Stimulated activated CD8-positive, alpha-beta memory T cell treated with anti-CD3 and anti-CD28 coated beads, Interleukin-15, amount 100 ng/mL, for 1 hour (primary cell): ENCODE results near the gene CCDC117.
"Not testable (repeated sequence)": the region's sequence is repeated elsewhere in the genome, so short reads cannot be mapped to it uniquely, and the experiment has no call there.

Experiments
- DNase-seq: peaks from one replicate; pipeline ENCODE4 v3.0.0-alpha.2; 2020; ENCODE audit warnings: low read depth

Gene CCDC117

DNA sequence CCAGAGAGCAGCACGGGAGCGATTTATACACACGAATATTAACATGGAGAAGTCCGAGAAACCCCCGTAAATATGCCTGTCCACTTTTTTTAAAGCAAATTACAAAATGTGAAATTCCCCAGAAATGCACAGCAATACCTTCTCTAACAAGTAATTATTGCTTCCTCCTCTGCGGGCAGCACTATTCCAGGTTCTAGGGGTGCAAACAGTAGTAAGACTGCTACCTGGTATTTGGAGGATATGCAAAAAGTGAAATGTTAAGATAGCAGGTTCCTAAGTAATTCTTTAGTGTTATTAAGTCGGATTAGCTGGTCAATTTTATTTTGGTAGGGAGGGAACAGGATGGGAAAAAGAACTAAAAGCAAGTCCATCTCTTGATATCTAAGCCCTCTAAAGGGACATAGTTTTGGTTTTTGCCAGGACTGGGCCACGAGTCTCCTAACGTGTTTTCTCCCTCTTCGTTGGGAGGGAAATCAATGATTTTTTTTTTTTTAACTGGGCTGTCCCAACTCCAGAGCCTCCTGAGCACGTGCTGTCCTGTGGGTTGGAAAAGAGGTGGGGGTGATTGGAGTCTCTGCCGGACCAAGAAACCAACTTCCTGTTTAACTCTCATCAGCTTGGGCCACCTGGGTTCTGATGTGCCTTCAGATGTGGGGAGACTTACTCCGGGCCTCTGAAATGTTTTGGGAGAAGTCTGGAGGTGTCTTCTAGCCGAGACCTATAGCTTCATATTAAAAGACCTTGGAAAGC, 29.5 kb downstream of the CCDC117 start:
- no peak for DNase-seq

DNA sequence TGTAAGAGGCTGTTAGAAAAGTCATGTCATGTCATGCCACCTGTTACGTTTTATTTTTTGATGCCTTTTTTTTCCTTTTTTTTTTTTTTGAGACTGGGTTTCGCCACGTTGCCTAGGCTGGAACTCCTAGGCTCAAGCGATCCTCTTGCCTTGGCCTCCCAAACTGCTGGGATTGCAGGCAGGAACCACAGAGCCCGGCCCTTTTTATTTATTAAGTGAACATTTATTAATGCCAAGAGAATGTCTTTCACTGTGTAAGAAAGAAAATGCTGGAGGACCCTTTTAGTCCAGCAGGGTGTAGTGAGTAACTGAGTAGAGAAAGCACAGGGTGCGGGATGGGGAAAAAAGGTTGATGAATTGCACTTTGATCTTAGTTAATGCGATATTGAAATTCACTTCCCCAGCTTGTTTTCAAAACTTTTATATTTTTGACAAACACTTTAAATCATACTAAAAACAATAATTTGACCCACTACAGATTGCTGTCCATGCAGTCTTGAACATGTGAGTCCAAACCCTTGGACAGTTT, 30.2 kb downstream of the CCDC117 start:
- DNase-seq = no peak

DNA sequence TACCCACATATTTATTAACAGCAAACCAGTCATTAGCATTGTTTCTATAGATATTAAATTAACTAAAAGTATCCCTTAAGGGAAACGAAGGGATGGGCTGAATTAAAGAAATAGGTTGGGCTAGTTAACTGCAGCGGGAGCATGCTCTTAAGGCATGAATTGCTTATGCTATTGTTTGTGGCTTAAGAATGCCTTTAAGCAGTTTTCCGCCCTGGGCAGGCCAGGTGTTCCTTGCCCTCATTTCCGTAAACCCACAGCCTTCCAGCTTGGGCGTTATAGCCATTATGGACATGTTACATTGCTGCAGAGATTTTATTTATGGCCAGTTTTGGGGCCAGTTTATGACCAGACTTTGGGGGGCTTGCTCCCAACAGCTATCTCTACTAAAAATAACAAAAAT, 32.9 kb downstream of the CCDC117 start:
- not testable (repeated sequence) for DNase-seq

DNA sequence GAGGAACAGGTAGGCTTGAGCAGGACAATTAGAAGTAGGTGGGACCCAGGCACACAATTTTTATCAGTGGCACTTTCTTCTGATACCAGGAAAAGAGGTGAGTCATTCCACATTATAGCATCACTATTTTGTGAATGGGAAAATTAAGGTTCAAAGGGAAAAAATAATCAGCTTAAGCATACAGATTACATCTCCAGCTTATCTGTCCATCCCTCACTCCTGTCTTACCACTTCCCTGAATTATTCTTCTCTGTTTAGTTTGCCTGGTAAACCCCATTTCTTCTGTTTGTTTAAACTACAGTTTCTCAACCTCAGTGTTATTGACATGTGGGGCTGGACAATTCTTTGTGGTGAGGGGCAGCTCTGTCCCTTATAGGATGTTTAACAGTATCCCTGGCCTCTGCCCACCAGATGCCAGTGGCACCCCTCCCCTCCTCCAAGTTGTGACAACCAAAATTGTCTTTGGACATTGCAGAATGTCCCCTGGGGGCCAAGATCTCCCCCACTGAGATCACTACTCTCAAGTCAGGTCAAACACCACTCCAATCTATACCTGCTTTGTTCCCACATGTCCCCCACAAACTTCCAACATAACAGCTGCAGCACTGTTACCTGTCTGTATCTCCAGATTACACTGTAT, 36.3 kb downstream of the CCDC117 start:
- DNase-seq = no peak

DNA sequence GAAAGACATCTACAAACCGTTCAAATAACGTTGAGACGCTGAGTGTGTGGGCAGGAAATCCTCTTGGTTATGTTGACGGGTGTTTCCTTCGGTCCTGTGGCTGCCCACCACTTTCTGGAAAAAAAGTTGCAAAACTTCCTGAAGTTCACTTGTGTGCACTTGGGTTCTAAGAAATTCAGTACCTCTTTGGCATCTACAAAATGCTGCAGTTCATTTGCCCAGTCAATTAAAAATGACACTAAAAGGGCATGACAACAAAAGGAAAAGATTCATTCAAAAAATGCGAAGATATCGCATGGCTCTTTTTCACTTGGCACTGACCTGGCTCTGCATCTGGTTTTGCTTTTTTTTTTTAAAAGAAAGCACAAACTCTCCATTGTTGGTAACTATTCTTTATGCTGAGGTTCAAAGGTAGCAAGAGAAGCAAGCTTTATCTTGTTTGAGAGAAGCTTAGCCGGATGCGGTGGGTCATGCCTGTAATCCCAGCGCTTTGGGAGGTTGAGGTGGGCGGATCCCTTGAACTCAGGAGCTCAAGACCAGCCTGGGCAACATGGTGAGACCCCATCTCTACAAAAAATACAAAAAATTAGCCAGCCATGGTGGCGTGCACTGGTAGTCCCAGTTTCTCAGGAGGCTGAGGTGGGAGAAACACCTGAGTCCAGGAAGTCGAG, 38.5 kb downstream of the CCDC117 start:
- DNase-seq = no peak

DNA sequence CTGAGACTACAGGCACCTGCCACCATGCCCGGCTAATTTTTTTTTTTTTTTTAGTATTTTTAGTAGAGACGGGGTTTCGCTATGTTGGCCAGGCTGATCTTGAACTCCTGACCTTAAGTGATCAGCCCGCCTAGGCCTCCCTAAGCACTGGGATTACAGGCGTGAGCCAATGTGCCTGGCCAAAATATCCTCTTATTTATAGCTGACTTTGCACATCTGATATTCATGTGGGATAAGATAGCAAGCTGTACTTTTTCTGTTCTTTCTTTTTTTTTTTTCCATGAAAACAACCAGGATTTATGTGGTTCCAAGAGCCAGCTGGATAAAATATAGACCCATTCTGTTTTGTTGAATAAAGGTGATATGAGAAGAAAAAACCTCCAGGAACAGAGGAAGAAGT, 40.0 kb downstream of the CCDC117 start:
- DNase-seq = no peak

DNA sequence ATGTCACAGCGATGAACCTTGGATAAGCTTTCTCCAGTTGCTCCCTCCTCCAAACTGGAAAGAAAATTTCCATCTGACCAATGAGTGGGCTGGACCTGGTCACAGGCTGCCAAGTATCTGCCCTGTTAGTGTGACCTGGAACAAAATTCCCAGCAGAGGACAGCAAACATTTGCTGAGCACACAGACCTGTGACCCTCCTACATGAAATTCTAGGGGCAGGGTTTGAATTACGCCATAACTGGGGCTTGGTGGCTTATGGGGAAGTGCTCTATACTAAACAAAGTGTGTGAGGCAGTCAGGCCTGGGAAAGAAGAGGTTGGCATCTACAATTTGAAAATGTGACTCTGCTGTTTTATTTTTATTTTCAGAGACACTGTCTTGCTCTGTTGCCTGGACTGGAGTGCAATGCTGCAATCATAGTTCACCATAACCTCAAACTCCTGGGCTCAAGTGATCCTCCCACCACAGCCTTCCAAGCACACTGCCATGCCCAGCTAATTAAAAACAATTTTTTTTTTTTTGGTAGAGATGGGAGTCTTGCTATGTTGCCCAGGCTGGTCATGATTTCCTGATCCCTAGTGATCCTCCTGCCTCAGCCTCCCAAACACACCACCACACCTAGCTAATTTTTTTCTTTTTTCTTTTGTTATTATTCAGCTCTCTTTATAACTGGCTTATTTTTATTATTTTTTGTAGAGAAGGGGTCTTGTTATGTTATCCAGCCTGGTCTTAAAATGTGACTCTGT, 41.5 kb downstream of the CCDC117 start:
- DNase-seq = no peak

DNA sequence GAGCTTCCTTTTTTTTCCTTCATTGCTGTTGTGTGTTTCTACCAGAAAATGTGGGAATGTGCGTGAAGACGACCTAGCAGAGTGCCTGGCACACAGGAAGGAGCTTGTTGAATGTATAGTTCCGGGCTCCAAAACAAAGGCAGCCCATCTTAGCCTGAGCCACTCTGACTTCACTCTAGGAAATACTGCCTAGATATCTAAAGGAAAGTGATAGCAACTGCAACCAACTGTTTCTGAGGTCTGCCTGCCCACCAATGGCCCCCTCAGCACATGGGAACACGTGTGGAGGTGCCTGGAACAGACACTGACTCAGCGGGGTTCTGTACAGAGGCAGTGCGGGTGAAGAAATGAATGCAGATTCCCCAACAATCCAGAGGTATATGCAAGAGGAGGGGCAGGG, 42.6 kb downstream of the CCDC117 start:
- DNase-seq = no peak

DNA sequence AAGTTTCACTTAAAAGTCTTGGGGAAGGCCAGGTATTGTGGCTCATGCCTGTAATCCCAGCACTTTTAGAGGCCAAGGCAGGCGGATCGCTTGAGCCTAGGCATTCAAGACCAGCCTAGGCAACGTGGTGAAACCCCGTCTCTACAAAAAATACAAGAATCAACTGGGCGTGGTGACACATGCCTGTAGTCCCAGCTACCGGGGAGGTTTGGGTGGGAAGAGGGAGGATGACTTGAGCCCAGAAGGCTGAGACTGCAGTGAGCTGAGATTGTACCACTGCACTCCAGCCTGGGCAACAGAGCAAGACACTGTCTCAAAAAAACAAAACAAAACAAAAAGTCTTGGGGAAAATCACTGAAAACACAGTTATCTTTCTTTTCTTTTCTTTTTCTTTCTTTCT, 43.2 kb downstream of the CCDC117 start:
- DNase-seq = no peak

DNA sequence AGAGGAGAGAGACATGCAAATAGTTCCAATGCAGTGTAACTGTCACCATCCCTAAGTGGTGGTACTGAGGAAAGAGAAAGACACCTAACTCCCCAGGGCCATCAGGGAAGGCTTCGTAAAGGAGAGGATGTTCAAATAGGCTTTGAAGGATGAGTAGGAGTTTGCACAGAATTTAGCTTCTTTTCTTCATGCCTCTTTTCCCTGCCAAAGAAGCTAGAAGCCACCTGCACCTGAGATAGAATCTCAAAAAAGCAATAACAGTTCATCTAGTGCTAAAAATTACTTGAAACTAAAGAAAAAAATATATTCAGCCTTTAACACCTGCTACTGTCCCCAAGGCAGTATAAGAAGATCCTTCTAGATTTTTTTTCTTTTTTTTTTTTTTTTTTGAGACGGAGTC, 44.6 kb downstream of the CCDC117 start:
- no peak for DNase-seq

DNA sequence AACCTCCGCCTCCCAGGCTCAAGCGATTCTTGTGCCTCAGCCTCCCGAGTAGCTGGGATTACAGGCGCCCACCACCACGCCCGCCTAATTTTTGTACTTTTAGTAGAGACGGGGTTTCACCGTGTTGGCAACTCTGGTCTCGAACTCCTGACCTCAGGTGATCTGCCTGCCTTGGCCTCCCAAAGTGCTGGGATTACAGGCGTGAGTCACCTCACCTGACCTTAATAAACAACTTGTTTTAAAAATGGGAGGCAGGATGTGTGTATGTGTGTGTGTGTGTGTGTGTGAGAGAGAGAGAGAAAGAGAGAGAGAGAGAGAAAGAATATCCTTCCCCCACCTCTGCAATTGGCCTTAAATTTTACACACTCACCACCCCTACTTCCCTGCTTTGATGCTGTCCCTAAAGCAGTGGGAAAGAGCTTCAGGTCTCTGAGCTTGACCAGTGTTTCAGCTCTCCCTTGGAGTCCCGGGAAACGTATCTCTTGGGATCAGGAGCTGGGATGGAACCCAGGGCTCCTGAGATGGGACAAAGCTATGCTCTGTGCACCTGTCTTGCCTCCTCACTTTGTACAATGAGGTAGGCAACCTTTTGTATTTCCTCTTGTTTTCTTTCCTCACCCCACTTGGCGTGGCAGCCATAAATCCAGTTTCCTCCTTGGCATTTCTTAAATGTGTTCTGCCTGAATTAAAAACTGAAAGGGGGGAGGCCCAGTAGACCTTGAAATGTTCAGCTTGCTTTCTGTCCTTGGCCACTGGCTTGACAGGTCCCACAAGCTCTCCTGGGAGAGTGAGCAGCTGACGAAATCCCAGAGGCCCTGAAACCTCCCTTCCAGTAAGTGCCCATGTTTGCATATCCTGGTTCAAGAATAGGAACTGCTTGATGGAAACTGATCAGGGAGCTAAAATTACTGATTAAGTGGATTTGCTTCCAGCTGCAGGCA, 45.7 kb downstream of the CCDC117 start:
- no peak for DNase-seq

DNA sequence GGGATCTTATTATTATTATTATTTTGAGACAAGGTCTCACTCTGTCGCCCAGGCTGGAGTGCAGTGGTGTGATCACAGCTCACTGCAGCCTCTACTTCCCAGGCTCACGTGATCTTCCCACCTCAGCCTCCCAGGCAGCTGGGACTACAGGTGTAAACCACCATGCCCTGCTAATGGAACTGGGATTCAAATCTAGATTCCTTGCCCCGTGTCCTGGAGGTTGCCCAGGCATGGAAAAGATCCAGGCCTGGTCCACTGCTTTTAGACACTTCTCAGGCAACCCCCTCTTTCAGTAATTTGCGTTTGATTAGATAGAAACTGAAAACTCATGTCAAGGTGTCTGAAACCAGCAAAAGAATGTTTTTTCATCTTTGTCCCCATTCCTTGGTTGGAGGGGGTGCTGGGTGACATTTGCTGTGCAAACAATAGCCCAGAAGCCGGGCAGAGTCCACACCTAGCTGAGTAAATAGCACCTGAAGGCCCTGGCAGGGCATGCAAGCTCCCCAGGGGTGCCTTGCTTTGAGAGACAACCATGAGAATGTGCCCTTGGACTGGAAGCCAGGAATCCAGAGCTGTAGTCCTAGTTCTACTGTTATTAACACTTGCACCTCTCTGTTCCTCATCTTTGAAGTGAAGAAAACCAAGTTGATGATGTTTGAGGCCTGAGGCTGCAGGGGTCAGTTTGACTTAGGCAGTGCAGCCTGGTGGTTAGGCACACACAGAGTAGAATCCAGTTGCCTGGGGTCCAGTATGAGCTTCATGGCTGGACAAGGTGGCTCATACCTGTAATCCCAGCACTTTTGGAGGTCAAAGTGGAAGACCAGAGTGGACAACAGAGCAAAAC, 47.0 kb downstream of the CCDC117 start:
- DNase-seq = no peak

DNA sequence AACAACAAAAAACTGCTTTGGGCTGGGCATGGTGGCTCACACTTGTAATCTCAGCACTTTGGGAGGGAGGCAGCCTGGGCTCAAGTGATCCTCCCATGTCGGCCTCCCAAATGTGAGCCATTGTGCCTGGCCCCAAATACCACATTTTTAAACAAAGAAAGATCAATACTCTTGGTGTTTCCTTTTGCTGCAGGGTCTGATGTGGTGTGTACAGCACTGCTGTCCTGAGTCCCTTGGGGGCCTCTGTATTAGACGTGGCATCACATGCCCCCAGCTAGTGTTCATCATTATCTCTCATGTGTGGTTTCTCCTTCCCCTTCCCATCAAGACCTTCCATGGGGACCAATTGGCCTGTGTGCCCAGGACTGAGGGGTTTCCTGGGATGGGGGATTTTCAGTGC, 48.4 kb downstream of the CCDC117 start:
- DNase-seq = no peak

DNA sequence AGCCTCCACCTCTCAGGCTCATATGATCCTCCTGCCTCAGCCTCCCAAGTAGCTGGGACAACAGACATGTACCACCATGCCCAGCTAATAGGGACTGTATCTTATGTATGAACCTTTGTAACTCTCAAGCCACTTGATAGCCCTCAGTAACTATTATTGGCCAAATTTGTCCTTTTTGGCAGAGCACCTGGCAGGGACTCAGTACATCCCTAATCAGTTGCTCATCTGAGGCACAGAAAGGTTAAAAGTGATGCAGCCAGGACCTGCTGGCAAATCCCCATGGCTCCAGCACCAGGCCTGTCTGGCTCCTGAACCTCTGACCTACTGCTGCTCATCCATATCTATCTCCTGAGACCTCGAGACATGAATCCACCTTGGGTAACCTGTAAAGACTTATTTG, 49.0 kb downstream of the CCDC117 start:
- no peak for DNase-seq

DNA sequence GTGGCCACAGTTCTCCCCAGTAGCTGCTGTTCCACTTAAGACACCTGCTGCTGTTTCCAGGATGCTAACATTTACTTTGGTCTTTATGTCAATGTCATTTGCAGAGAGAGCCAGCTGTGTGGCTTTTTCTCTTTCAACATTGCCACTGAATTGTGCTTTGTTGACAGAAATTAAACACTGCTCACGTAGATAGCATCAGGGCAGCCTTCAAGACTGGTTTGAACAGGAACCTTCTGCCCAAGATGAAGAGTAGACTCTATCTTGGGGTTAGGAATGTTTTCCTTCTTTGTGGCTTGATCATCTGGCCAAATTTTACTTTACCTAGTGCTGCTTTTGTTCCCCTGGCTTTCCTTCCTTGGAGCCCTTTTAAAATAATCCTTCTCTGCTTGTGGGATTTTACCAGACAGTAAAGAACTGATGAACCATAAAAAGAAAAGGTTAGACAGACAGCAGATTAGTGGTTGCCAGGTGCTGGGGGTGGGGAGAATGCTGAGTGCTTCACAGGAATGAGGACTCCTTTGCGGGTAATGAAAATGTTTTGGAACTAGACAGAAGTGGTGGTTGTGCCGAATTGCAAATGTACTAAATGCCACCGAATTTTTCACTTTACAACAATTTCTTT, 50.5 kb downstream of the CCDC117 start:
- no peak for DNase-seq

DNA sequence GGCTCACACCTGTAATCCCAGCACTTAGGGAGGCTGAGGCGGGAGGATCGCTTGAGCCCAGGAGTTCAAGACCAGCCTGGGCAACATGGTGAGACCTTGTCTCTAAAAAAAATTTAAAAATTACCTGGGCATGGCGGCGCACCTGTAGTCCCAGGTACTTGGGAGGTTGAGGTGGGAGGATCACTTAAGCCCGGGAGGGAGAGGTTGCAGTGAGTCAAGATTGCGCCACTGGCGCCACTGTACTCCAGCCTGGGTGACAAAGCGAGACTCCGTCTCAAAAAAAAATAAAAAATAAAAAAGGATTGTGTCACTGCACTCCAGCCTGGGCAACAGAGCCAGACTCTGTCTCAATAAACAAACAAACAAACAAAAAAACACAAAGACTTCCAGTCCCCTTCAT, 52.0 kb downstream of the CCDC117 start:
- not testable (repeated sequence) for DNase-seq

DNA sequence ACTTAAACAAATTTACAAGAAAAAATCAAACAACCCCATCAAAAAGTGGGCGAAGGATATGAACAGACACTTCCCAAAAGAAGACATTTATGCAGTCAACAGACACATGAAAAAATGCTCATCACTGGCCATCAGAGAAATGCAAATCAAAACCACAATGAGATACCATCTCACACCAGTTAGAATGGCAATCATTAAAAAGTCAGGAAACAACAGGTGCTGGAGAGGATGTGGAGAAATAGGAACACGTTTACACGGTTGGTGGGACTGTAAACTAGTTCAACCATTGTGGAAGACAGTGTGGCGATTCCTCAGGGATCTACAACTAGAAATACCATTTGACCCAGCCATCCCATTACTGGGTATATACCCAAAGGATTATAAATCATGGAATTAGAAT, 53.9 kb downstream of the CCDC117 start:
- DNase-seq = not testable (repeated sequence)

DNA sequence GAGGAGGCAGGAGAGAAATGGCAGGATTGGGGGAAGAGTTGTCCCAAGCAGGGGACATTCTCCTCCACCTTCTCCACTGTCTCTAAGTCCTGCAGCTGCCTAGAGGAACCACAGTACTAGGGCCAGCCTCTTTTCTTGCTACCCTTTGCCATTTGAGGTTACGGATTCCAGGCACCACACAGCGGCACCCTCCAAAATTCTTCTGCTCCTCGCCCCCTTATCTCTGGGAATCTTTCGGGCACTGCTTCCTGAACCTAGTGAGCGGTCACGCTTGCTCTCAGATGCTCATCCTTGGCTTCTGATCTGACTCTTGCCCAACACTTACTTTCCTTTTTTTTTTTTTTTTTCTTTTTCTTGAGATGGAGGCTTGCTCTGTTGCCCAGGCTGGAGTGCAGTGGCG, 54.4 kb downstream of the CCDC117 start:
- DNase-seq = no peak

DNA sequence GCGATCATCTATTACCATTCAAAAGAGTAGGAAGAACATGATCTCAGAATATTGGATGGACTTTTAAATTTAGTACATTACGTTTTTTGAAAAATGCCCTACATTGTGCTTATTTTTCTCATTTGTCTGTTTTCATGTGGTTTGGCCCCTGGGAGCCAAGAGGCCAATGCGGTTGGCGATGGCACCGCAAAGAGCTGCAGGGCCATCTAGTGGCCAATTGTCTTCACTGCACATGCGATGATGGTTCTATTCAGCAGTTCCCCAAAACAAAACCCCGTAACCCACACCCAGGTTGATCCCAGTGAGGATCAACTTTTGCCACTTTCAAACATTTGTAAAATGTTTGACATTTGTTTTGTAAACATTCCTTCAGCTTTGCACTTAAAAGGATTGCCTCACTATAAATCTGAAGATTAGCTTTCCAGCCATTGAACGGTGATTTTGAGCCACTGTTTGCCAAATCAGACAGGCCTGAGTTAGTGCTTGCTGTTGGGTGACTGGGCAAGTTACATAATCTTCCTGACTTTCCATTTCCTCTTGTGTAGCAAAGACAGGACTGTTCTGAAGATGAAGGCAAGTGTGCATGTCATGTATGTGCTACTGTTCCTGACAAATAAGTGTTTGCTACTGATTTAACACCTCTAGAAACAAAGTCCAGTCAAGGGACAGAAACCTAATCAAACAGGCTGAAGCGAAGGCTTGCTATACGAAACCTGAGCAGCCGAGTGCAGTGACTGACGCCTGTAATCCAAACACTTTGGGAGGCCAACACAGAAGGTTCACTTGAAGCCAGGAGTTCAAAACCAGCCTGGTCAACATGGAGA, 57.1 kb downstream of the CCDC117 start:
- DNase-seq = peak; percentile 66
